ENCODE measurements around the gene OSGEP.
A peak's percentile ranks its signal among the peaks of the same experiment; 100 is the strongest.

Gene OSGEP

GRCh38 chr14:20498622-20499021 is 44.0 kb upstream of the OSGEP start:
- TF ChIP-seq CTCF (IDR thresholded peaks at IDR 0.05; ENCODE audit: low read depth, low read length, missing control alignments): no peak
- no peak for DNase-seq
- Histone ChIP-seq H3K4me3 (ENCODE audit: low read depth, low read length) (no peak overlapping the region), H3K27me3 (replicated peaks) (no peaks in the 10 kb centered on the region), H3K27ac (no peak overlapping the region), H3K36me3 (replicated peaks) (no peaks in the 10 kb centered on the region)
- in situ Hi-C loops (cut with HindIII; ENCODE audit: low pct_ligation_motif_present, low sequenced_read_pairs): no loop called here

- Histone ChIP-seq H3K36me3 (replicated peaks) (no peaks in the 10 kb centered on the region), H3K4me3 (ENCODE audit: low read depth, low read length) (no peak overlapping the region), H3K27me3 (replicated peaks) (no peaks in the 10 kb centered on the region), H3K27ac (no peak overlapping the region)
- no peak for TF ChIP-seq CTCF (IDR thresholded peaks at IDR 0.05; ENCODE audit: low read depth, low read length, missing control alignments)
- in situ Hi-C loops (cut with HindIII; ENCODE audit: low pct_ligation_motif_present, low sequenced_read_pairs): no loop called here
- DNase-seq: no peak
These were observed 40.5 kb upstream of the OSGEP start for GRCh38 chr14:20494935-20495766.

GRCh38 chr14:20493634-20494033 is 39.0 kb upstream of the OSGEP start:
- Histone ChIP-seq H3K27me3 (replicated peaks) (no peaks in the 10 kb centered on the region), H3K36me3 (replicated peaks) (no peaks in the 10 kb centered on the region), H3K27ac (no peak overlapping the region), H3K4me3 (ENCODE audit: low read depth, low read length) (no peak overlapping the region)
- TF ChIP-seq CTCF (IDR thresholded peaks at IDR 0.05; ENCODE audit: low read depth, low read length, missing control alignments): no peak
- in situ Hi-C loops (cut with HindIII; ENCODE audit: low pct_ligation_motif_present, low sequenced_read_pairs): no loop called here
- no peak for DNase-seq

GRCh38 chr14:20492486-20492885 is 37.9 kb upstream of the OSGEP start:
- Histone ChIP-seq H3K27me3 (replicated peaks) (no peaks in the 10 kb centered on the region), H3K4me3 (ENCODE audit: low read depth, low read length) (no peak overlapping the region), H3K27ac (peak overlapping the region; percentile 75), H3K36me3 (replicated peaks) (no peaks in the 10 kb centered on the region)
- TF ChIP-seq CTCF (IDR thresholded peaks at IDR 0.05; ENCODE audit: low read depth, low read length, missing control alignments): no peak
- DNase-seq: peak; percentile 83
- in situ Hi-C loops (cut with HindIII; ENCODE audit: low pct_ligation_motif_present, low sequenced_read_pairs): no loop called here

- no peaks in the 10 kb centered on the region for H3K27me3 ChIP-seq (replicated peaks)
- no peak overlapping the region for H3K4me3 ChIP-seq (ENCODE audit: low read depth, low read length)
- H3K27ac ChIP-seq: no peak overlapping the region
- H3K36me3 ChIP-seq (replicated peaks): no peaks in the 10 kb centered on the region
- no peak for DNase-seq
- in situ Hi-C loops (cut with HindIII; ENCODE audit: low pct_ligation_motif_present, low sequenced_read_pairs): no loop called here
- TF ChIP-seq CTCF (IDR thresholded peaks at IDR 0.05; ENCODE audit: low read depth, low read length, missing control alignments): no peak
These were observed 36.0 kb upstream of the OSGEP start for GRCh38 chr14:20490563-20490962.

Measured in brain microvascular endothelial cell (primary cell).